Mucosa of gallbladder (tissue), 1 donor: Measurements from ENCODE around the gene PAK6. TPM values are rescaled to one million over a fixed set of nuclear protein-coding genes. Genes with fewer than 3 reads are reported as not detected.

Experiments used
- DNase-seq: peaks from one replicate; pipeline ENCODE4 v3.0.0-alpha.2; 2020; ENCODE audit warnings: low spot score
- total RNA-seq: library from RNA; stranded (reverse); gene quantifications from one replicate; pipeline ENCODE4 v1.2.1, GENCODE V29; 2021
- donor health status: DM: no; HTN: no; CAD: no.

Gene PAK6
- total RNA-seq, 1 donor from 2014 or later, result 7.9 TPM

- DNase-seq, result no peak
These were observed 2.7 kb downstream of the PAK6 start for GRCh38 chr15:40241269-40242212.

DNA sequence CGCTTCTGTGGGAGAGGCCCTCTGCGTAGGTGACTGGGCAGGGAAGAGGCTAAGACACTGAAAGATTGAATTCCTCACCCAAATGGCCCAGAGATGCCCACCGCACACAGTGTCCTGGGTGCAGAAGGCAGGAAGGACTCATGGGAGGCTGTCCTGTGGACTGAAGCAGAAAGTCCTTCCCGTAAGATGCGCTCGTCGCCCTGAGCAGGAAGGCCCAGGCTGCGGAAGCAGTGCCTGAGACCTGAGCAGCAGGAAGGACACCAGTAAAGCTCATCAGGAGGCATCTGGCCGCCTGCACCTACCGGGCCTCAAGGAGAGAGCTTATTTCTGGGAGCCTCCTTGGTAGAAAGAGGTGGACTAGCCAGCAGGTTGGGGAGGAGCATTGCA is 3.3 kb downstream of the PAK6 start:
- DNase-seq, result no peak

GRCh38 chr15:40242601-40243000 is 3.7 kb downstream of the PAK6 start:
- no peak for DNase-seq

DNA sequence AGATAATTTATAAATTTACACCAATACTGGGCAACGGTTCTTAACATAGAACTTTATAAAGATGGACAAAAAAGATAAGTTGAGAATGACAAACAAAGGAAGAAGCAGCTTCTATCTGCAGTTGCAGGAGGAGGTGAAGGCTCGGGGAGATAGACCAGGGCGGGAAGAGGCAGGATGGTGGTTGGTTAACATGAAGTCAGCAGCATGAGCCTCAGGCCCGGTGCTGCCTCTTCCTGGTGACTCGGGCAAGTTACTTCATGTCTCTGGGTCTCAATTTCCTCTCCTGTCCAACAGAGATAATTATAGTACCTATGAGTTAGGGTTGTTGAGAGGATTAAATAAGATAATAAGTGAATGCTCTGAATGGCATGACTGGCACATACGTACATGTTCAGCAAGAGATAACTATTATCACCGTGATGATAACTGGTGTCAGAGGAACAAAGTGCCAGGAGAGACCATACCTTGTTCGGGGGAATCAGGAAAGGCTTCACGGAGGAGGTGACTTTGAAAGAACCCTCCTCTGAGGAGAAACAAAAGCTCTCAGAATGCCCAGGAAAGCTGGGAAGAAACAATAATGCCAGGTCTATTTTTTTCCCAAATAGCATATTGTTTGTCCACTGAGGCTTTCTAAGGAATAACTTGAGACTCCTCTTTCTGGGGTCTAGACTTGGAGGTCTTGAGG is 4.4 kb downstream of the PAK6 start:
- DNase-seq, result no peak

DNA sequence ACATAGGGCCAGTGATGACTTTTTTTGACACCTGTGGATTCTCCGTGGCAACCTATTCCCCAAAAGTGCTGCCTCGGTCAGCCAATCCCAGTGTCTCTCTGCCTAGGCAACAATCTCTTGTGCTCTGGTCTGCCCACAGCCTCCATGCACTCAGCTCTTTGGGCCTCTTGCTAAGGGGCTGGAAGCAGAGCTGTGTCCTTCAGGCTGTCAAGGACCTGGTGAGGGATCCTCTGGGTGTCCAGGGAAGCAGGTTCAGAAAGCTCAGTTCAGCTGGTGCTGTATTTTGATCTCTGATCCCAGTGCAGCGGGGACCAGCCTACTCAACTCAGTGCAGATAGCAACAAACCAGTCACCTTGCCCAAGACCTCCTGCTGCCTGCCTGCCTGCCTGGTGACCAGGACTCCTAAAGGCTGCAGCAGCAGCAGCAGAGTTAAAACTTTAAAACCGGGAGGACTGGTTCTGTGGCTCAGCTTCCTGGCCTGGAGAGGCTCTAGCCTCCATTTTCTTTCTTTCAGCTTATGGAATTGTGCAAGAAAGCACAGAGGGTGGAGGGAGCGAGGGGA is 6.2 kb downstream of the PAK6 start:
- no peak for DNase-seq

- no peak for DNase-seq
These were observed 7.0 kb downstream of the PAK6 start for GRCh38 chr15:40245666-40246450.

DNA sequence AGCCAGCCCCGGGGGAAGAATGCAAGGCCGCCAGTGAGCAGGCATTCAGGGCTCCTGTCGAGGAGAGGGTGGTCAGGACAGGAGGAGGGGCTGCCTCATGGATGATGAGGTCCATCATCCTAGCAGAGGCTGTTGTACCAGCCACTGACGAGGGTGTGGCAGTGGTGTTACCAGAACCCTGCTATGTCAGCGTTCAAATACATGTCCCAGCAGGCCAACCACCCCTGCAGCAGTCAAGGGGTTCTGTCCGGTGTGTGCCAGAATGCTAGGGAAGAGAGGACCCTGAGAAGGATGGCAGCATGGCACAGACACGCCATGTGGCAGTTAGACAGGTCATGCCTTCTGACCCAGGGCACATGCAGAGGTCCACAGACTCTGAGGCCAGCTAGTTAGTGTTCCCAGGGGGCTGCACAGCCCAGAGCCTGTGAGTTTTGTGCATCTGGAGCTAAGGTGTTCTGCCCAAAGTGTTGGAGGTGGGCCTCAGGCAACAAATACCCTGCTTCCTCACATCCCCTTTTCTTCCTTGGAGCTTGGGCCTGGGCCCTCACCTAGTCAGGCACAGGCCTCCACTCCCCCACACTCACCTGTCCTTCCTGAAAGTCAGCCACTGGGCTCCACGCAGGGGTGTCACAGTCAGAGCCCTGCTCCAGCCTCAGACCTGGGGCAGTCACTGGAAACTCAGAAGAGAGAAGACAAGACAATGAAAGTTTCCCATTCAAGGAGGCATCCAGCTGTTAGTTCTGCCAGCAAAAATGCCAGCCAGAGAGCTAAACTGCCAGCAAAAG is 7.8 kb downstream of the PAK6 start:
- no peak for DNase-seq

- DNase-seq, result no peak
These were observed 8.6 kb downstream of the PAK6 start for GRCh38 chr15:40247406-40247971.

GRCh38 chr15:40248006-40248783 is 9.3 kb downstream of the PAK6 start:
- no peak for DNase-seq

- DNase-seq, result no peak
These were observed 10.8 kb downstream of the PAK6 start for GRCh38 chr15:40249477-40250303.

- no peak for DNase-seq
These were observed 11.4 kb downstream of the PAK6 start for GRCh38 chr15:40250304-40250656.

GRCh38 chr15:40250771-40251483 is 12.1 kb downstream of the PAK6 start:
- no peak for DNase-seq

- DNase-seq, result no peak
These were observed 12.8 kb downstream of the PAK6 start for GRCh38 chr15:40251486-40252140.

DNA sequence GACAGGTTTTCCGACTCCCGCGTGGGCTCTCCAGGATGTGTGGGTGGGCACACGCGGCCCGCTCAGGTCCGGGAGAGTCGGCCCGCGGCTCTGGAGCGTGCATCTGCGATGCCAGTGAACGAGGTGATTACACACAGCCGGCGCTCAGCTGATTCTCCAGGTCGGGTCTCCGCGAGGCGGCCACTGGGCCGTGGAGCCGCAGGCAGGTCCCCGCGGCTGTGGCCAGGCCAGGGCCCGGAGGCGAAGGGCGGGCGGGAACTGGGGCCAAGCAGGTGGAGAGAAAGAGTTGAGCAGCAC is 13.2 kb downstream of the PAK6 start:
- DNase-seq, result no peak

- no peak for DNase-seq
These were observed 13.7 kb downstream of the PAK6 start for GRCh38 chr15:40252438-40253166.

DNA sequence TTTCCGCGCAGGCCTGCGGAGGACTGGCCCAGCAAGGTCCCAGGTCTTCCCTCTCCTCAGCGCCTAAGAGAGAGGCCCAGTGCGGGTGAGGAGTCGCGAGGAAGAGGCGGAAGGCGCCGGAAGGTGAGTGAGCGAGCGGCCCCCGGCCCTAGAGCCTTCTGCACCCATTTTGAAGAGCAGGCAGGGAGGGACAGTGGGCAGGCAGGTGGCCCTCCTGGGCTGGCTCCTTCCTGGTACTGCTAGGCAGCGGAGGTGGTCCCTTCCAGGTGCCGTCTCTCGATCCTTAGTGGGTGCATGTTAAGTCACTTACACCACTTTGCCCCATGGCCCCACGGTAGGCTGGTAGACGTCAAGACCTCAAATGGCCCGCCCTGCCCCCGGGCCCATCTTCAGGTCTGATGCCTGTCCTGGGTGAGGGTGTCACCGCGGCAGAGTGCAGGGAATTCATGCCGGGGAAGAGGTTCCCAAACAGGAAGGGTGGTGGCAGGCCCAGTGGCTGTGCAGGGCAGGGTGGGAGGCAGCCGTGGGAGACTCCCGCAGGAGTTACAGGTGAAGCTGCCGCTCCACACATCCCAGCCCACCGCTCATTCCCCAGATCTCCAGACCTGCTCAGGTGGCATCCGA is 14.4 kb downstream of the PAK6 start:
- DNase-seq, result no peak

DNA sequence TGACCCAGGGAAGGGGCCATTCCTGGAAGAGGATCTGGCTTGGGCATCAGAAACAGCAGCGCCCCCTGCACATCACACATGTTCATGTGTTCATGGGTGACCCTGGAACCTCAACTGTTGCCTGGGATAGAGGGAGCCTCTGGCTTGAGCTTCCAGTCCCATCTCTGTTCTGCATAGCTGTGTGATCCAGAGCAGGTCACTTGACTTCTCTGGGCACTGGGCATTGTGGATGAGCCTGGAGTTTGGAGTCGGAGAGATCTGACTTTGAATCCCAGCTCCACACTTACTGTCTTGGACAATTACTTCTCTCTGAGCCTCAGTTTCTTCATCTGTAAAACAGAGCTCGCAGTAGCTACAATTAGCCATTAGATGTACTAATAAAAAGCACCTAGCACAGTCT is 15.6 kb downstream of the PAK6 start:
- no peak for DNase-seq
